KBM-7 (cell line): ENCODE measurements around the gene KRT85.

ENCODE experiments used
- DNase-seq: peaks from one replicate; pipeline ENCODE4 v3.0.0-alpha.2; 2015
- in situ Hi-C: fragments of 300-500 bp; cut with MboI; formaldehyde crosslinking; loops from 2 replicates; pipeline ENCODE4 v1.14.3; 2020; ENCODE audit warnings: low sequenced_read_pairs, low pct_unique_long_range_greater_than_20kb, mixed read lengths

Gene KRT85

DNA sequence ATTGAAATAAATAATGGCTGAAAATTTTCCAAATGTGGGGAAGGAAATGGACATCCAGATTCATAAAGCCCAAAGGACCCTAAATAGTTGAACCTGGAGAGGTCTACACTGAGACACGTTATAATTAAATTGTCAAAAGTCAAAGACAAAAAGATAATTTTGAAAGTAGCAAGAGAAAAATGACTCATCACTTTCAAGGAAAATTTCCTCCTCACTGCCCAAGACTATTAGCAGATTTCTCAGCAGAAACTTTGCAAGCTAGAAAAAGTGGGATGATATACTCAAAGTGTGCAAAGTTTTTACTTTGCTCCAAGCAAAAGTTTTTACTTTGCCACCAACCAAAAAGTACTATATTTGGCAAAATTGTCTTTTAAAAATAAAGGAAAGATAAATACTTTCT, 30.2 kb downstream of the KRT85 start:
- in situ Hi-C loops, result no loop called here
- DNase-seq, result no peak

DNA sequence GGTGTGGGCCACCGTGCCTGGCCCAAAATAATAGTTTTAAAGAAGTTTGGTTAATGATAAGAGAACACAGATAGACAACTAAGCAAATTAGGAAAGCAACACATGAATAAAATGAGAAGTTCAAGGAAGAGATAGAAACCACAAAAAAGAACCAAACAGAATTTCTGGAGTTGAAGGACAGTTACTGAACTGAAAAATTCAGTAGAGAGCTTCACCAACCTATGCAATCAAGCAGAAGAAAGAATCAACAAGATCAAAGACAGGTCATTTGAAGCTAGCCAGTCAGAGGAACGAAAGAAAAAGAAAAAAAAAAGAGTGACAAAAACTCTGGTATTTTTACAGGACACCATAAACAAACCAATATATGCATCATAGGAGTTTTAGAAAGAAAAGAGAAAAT, 30.6 kb downstream of the KRT85 start:
- no peak for DNase-seq
- in situ Hi-C loops, result no loop called here

DNA sequence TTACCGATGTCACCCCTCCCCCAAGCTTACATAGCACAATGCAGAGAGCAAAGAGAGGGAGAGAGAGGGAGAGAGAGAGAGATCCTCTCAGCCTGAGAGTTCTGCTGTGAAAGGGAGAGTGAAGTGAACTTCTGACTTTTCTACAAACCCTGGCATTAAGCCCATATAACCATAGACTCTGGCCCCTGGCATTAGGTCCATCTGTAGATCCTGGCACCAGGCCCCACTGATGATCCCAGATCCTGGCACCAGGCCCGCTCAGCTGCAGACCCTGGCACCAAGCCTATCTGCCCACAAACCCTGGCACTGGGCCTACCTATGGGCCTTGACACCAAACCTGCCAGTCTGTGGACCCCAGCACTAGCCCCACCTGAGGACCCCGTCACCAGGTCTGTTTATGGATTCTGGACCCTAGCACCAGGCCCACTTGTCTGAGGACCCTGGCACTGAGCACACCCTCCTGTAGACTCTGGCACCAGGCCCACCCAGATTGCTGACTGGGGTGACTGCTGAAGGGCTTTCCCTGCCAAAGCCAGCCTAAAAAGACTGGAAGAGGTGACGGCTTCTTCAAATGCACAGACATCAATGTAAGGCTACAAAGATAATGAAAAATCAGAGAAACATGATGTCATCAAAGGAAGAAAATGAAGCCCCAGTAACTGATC, 31.6 kb downstream of the KRT85 start:
- no peak for DNase-seq
- in situ Hi-C loops, result no loop called here

DNA sequence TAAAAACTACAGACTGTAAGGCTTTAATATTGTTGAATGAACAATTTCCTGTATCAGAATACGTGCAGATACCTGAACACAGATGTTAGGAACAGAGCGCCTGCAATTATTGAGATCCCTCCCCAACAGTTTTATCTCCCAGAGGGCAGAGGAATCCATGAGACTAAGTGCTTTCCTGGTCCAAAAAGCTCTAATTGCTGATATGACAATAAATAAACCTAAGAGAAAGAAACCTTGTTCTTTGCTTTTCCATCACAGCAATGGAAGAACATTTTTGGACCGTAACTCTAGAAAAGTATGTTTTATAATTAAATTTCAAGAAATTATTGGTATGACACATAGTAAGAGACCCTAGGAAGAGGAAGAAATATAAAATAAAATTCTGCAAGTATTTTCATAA, 33.1 kb downstream of the KRT85 start:
- in situ Hi-C loops, result no loop called here
- no peak for DNase-seq

DNA sequence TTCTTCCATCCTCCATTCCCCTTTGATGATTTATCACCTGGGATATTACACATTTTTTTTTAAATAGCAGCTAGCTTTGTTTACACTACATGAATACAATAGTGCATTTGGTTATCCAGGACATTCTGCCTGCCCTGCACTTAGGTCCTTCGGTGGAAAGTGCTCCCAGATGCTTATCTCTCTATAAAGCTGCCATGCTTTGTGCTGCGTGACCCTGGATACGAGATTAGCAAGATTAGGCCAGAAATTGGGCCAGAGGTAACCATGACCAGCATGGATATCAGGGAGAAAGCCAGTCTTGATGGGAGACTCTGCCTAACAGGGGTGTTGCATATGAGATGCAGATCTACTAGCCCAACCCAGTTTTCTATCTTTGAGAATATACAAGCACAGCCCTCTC, 34.0 kb downstream of the KRT85 start:
- no peak for DNase-seq
- in situ Hi-C loops, result no loop called here

DNA sequence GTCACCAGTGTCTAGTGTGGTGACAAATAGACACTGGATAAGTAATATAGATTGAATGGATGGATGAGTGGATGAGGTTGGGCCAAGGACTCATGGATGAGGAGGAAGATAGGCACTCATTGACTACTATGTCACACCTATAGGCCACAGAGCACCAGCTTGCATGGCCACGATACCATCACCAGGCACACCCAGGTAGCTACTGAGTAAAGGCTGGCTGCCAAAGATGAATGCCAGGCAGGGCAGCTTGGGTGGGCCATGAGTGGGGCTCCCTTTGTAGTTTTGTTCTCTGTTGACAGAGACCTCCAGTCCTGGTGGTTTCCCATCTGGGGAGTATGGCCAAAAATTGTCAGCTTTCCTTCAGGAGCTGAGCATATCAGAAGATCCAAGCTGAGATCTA, 34.9 kb downstream of the KRT85 start:
- no peak for DNase-seq
- in situ Hi-C loops, result no loop called here

DNA sequence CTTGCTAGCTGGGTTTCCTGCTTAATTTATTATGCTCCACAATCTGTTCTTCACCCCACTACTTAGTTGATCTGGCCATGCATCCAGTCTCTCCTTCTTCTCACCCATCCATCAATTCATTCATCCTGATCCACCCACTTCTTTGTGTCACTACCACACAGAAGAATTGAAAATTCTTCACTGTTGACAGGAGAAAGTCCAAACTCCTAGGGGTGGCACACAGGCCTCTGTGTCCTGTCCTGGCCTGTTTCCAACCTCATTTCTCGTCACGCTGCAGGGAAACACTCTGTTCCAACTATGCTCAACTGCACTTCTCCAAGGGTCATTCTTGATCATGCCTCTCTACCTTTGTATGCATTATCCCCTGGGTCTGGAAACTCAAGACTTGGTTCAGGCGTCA, 35.4 kb downstream of the KRT85 start:
- DNase-seq, result no peak
- in situ Hi-C loops, result no loop called here

DNA sequence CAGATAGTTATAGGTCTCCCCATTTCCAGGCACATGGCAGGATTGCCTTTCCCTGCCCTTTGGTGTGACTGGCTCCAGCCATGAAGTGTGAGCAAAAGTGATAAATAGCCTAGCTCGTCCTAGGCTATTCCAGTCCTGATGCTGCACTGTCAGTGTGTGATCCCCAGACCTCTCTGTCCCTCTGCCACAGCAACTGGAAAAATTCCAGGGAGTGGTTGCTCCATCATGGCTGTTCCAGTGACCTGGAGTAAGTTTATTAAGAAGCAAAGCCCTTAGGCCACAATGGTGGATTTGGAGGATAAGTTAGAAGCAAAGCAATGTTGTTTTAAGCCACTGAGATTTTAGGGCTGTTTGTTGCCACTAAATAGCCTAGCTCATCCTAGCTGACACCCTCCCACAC, 36.2 kb downstream of the KRT85 start:
- DNase-seq, result no peak
- in situ Hi-C loops, result no loop called here

DNA sequence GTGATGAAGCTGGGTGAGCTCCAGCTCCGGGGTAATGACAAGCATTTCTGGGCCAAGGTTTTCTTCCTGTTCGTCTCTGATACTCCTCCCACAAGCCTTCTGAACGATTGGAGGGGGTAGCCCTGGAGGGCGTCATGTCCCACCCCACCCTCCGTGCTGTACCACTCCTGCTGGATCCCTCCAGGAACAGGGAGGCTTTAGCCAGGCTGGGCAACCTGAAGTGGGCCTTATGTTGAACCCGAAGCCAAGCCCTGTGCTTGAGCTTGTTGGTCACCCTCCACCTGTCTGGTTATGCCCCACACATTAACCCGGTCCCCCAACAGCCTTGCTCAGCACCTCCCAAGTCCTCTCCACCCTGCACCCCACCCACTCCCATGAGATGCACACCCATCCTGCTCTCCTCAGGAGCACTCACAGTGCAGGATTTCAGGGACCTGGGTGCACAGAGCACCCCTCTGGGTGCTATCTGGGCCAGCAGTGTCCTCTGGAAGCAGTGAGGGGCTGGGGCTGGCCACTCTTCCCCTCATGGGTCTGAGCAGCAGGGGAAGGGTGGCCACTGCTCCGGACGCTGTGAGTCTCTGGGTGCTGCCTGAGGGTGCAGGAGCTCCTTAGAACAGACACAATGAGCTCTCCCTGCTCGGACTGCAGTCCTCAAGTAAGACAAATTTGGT, 39.3 kb downstream of the KRT85 start:
- no peak for DNase-seq
- in situ Hi-C loops, result no loop called here

DNA sequence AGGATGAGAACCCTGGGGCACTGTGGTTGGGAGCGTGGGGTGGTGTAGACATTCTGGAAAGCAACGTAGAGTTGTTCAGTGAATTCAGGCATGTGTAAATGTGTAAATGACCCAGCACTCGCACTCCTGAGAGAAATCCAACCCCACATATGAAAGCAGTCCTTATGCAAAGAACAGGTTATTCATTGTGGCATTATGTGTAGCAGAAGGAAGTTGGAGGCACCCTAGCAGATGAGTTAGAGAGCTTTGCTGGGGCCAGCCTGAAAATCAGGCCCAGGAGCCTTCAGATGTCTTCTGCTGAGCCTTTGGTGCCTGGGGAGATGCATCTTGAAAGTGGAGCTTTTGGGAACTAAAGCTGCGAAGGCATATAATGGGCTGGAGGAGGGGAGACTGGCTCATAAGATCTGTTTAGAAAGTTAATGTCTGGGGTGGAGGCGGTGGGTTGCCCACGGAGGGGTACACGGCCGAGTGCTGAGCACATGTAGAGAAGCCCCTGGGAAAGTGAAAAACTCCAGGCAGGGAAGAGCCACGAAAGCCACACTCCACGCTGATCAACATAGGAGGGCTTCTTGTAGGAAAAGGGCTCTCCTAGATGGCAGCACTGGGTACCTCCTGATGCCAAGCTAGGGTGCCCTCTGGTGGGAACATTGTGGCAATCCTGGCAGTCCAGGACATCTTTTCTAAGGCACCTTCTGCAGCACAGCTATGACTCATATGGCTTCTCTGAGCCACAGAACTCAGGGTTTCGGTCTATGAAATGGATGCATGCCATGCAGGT, 40.0 kb downstream of the KRT85 start:
- in situ Hi-C loops, result no loop called here
- peak; percentile 79 for DNase-seq

DNA sequence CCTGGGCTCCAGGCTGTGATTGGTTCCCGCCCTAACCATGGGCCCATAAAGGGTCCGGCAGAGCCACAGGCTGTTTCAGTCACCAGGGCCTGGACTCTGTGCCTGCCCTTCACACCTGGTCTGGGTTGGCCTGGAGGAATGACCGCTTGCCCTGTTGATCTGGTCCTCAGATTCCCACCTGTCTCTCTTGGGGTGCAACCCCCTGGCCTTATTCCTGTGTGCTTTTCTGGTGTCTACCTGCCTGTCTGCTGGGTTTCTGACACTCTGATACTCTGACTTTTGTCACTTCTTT, 43.2 kb downstream of the KRT85 start:
- DNase-seq, result no peak
- in situ Hi-C loops, result no loop called here

DNA sequence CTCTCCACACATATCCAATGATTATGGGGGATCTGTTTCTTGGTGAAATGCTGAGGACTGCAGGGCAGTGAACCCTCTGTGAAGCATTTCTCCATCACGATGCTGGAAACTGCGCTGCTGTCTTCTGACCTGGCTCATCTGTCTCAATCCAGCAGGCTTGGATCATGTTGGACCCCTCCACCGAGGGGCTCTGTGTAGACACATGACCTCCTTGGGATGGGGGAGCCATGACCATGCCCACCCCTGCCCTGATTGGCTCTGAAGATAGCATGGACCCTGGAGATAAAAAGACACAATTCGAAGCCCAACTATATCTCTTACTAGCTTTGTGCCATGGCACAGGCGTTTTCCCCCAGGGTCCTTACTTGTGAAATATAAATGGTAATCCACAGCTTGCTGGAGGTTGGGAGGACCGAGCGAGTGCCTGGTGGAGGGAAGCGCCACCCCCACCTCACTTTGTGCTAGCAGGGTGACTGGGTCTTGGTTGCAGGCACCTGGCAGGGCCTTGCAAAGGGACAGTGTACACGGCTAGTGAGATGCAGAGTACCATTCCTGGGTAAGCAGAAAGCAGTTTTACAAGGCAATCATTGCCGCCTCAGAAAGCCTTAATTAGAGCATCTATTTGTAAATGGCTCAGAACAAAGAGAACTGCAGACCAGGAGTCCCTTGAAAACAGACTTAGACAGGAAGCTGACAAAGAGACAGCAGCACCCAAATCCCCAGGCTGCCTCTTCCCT, 43.7 kb downstream of the KRT85 start:
- in situ Hi-C loops, result no loop called here
- no peak for DNase-seq

DNA sequence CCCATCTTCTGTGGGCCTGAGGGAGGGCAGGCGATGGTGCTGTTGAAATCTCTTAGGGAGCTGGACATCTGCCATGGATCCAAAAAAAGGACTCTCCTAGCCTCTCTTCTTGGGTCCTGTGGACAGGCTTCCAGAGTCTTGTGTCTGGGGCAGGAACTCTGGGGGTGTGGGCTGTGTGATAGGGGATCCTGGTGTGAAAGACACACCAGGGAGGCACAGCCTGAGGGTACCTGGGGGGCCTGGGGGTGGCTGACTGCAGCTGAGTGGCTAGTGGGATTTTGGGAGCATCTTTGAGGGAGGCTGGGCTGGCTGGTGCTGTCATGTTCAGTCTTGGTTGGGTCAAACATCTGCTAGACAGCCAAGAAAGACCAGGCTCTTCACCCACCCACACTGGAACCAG, 44.3 kb downstream of the KRT85 start:
- DNase-seq, result no peak
- in situ Hi-C loops, result no loop called here

DNA sequence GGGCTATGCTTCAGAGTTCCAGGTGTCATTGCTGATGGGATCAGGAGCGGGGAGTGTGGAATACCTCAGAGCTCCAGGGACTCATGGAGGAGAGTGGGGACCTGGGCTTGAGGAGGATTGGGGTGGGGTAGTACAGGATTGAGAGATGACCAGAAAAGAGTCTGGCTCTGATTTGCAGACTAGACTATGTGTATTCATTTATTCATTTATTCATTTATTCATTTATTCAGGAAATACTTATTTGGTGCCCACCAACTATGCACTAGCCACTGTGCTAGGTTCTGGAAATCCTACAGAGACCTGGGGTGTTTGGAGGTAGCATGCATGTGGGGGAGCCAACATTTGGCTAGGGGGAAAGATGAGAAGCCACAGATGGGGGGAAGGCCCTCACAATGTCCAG, 45.2 kb downstream of the KRT85 start:
- no peak for DNase-seq
- in situ Hi-C loops, result no loop called here

DNA sequence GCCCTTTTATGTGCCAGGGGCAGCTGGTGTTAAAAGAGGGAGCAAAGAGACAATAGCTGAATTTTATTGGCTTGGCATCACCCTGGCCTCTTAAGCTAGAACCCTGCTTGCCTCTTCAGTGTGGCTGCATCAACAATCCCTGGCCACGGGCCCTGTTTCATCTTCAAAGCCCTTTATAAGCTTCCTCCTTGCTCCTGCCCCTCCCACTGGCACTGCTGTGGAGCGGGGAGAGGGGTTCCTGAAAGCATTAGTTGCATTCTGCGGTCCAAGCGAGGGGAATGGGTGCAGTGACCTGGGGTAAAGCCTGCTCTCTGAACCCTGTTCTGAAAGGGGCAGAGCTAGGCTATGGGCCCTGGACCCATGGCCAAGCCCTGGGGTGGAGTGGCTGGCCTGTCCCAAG, 45.9 kb downstream of the KRT85 start:
- no peak for DNase-seq
- in situ Hi-C loops, result no loop called here

DNA sequence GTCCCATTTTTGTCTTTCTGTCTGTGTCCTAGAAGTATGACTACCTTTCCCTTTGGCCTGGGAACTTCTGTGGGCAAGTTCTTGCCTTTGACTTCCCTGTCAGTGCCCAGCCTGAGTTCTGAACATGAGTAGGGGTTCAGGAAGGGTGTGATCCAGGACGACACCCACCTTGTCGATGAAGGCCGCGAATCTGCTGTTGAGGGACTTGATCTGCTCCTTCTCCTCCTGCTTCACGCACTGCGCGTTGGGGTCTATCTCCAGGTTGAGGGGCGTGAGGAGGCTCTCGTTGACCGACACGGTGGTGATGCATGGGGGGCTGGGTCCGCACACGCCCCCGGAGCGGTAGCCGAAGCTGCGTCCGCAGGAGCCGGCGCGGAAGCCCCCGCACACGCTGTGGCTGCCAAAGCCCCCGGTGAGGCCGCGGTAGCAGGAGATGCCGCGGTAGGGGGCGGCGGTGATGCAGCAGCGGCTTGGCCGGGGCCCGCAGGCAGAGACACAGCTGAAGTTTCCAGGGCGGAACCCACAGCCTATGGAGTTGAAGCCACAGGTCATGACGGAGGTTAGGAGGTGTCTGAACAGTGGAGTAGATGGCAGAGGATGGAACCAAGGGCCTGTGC, 46.4 kb downstream of the KRT85 start, which contains the start of gene KRT83:
Gene KRT83, minus strand, starts transcription at position 615 of the 617 bp plus-strand sequence. Its CDS starts 63 bp downstream, at position 552.
- no peak for DNase-seq

DNA sequence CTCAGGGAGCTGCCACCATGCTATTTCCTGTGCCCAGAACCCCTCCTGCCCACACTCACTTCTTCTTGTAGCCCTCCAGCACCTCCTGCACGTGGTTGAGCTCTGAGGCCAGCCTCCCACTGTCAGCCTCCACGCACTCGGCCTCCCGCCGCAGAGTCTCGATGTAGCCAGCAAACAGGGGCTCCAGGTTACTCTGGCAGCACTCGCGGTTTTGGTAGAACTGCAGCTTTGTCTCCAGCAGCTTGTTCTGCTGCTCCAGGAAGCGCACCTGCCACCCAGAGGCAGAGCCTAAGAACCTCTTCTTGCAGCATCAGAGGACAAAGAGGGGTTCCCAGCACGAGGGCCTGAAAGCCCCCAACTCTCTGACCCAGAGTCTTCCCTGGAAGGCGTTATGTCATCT, 48.2 kb downstream of the KRT85 start:
- DNase-seq, result no peak
- in situ Hi-C loops, result no loop called here

More for the DNA sequence above, 46.4 kb downstream of the KRT85 start, which contains the start of gene KRT83:
- in situ Hi-C loops, result no loop called here

DNA sequence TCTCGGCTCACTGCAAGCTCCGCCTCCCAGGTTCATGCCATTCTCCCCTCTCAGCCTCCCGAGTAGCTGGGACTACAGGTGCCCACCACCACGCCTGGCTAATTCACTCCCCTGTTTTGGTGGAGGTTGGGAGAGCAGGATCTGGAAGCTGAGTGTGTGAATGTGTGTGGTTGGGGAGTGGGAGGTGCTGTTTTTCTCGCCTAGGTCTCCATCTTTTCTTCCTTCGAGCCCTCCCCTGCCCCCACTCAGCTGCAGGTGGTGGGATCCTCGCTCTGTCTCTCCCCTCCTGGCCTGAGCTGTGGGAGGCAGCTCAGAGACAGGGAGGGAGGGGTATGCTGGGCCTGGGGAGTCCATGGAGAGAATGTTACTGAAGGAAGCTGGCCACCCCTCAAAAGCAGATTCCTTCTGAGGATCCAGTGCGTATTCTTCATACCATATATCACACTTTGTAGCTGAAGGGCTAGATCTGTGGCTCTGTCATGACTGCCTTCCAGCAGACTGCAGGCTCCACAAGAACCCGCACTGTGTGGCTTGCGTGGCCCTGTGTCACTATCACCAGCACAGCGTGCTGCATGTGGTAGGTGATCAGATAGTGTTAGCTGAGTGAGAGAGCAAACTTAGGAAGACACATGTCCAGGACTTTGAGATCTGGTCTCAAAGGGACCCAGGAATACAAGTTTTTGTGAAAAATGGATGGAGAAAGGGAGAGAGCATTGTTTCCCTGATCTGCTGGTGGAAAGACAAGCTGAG, 48.9 kb downstream of the KRT85 start:
- in situ Hi-C loops, result no loop called here
- no peak for DNase-seq
